Fibroblast of mammary gland (primary cell): ENCODE results near the gene KIDINS220.
A peak's percentile ranks its signal among the peaks of the same experiment; 100 is the strongest.

ENCODE experiments used
- DNase-seq: peaks from one replicate; pipeline ENCODE4 v3.0.0-alpha.2; 2010; ENCODE audit warnings: low read depth
- H3K4me3 ChIP-seq: 2 replicates; pipeline ENCODE4 v1.5.1; 2011; ENCODE audit warnings: low read depth, mild to moderate bottlenecking, low read length, moderate library complexity; ENCODE audit not compliant: control insufficient read depth
- TF ChIP-seq, protein P1 (sequence below): conservative IDR thresholded peaks from 2 replicates; pipeline ENCODE4 v1.5.1; 2011; ENCODE audit warnings: low read depth, low read length, inconsistent platforms; ENCODE audit not compliant: control insufficient read depth, insufficient read depth

The KIDINS220 gene

DNA sequence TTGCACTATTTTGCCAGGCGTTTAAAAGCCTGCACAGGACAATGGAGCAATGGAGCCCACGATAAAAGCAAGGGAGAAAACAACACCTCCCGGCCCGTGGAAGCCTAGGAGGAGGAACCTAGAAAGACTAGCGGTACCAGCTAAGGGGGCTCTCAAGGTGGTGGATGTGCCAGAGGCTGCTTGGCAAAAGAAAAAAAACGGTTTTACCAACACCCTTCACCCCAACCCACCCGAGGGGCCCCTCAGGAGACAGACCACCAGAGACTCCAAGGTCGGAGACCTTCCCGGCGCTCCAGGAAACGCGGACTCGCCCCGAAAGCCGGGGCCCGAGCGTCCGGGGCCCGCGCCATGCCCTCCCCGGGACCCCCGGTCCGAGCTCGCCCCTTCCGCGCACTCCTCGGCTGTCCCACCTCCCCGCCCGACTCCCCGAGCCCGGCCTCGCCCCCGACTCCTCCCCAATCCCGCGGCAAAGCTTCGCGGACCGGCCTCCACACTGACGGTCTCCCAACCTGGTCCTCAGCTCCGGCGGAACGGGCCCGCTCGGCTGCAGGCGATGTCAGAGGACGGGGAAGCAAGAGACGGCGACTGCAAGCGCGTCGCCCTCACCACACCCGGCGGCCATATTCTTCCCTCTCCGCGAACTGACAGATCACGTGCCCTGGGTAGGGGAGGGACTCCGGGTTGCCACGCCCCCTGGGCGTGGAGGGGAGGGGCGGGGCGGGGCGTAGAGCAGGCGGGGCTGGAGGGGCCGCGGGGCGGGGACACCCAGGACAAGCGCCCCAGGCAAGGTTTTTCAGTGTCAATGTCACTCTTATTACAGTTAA, at the start of gene KIDINS220:
Gene KIDINS220 (minus strand): TSS at position 643 of the 824 bp plus-strand sequence. CDS start 10,520 bp downstream, outside the sequence.
- peak; percentile 76 for DNase-seq
- peak within 1 kb of the TSS; percentile 70 for H3K4me3 ChIP-seq
- TF ChIP-seq, protein P1, sequence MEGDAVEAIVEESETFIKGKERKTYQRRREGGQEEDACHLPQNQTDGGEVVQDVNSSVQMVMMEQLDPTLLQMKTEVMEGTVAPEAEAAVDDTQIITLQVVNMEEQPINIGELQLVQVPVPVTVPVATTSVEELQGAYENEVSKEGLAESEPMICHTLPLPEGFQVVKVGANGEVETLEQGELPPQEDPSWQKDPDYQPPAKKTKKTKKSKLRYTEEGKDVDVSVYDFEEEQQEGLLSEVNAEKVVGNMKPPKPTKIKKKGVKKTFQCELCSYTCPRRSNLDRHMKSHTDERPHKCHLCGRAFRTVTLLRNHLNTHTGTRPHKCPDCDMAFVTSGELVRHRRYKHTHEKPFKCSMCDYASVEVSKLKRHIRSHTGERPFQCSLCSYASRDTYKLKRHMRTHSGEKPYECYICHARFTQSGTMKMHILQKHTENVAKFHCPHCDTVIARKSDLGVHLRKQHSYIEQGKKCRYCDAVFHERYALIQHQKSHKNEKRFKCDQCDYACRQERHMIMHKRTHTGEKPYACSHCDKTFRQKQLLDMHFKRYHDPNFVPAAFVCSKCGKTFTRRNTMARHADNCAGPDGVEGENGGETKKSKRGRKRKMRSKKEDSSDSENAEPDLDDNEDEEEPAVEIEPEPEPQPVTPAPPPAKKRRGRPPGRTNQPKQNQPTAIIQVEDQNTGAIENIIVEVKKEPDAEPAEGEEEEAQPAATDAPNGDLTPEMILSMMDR: no peak

DNA sequence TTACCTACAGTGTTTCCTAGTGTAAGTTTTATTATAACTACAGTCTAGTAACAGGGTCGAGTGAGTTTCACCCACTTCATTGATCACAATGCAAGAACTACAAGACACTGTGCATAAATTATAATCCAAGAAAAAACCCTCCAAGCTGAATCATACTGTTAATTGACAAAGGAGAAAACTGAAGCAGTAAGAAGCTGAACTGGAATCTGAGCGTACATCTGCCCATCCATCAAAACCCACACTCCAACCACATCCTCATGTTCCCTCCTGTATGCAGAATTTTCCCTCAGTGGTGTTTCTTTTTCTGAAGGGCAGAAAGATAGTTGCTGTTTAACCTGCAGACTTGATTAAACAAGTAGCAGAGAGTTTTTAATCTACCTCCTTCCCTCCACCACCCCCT, 49.5 kb upstream of the KIDINS220 start:
- TF ChIP-seq, protein P1: no peak
- no peak overlapping the region for H3K4me3 ChIP-seq
- DNase-seq: no peak

DNA sequence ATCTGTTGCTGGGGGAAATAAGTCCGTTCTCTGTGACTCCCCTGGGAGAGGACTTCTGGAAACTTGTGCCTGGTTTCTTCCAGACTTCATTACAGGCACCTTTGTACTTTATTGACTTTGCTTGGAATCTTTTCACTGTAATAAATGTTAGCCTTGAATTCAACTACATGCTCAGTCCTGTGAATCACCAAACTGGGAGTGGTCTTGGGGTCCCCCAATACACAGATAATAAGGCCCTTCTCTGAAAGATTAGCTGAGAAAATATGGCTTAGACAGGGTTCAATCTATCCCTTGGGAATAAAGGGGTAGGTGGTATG, 48.7 kb upstream of the KIDINS220 start:
- H3K4me3 ChIP-seq: no peak overlapping the region
- DNase-seq: no peak
- TF ChIP-seq, protein P1: no peak

DNA sequence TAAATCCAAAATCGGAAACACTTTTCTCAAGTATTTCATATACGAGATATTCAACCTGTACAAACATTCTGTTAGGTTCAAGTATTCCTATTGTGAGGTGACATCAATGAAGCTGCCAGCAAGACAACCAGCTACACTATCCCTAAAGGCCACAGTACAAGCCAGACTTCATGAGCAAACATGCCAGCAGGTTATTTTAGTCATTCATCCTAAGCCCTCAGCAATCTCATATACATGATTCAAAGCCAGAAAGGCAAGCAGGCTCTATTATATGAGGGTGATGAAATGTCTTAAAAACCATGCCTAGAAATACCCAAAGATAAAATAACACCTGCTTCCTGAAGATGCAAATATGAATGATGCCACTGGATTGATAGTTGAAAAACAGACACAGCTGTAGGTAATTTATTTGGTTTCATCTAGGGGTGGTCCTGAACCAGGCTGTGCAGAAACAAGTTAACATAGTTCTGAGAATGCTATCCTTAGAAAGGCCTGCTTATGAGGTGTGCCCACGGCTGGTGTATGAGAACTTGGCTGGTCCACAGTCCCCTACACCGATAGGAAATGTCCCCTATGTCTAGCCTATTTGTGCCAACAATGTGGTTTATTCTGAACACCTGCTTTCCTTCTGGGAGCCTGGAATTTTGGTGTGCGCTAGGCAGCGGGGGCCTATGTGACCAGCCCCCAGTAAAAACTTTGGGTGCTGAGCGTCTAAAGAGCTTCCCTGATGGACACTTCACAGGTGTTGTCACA, 48.2 kb upstream of the KIDINS220 start:
- DNase-seq: no peak
- no peak overlapping the region for H3K4me3 ChIP-seq
- TF ChIP-seq, protein P1: no peak

DNA sequence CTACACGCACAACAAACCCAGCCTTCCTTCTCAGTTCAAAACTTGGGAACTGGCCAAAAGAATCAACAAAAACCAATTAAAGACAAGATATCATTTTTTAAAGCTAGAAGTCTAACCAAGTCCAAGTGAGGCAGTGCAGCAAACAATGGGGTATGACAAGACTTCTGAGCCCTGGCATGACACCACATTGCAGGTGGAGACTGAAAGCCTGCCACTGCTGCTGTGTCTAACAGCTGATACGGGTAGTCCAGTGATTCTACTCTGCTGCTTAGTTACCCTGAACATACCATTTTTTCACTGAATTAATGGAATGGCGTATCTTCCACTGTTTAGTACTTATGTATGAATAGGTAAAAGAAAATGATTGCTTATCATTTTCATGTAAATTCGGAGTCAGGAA, 47.4 kb upstream of the KIDINS220 start:
- no peak for DNase-seq
- no peak overlapping the region for H3K4me3 ChIP-seq
- TF ChIP-seq, protein P1: no peak

DNA sequence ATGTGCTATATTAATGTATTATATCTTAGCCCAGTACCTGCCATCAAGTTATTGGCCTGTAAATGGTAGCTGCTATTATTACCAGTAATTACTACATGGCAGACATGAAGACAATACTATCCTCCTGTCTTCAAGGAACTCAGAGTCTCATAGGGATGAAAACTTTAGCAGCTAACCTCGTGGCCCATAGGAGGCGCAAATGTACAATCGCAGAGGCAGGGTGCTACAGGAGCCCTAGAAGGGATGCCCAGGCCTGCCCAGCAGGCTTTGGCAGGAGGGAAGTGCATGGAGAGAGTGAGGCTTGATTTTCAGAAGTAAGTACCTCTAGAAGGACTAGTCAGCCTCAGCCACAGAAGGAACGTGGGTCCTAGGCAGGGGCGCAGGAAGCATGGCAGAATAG, 44.7 kb upstream of the KIDINS220 start:
- no peak overlapping the region for H3K4me3 ChIP-seq
- TF ChIP-seq, protein P1: peak; percentile 54
- peak; percentile 48 for DNase-seq
